ENCODE results near the gene CCL23.

Gene CCL23

DNA sequence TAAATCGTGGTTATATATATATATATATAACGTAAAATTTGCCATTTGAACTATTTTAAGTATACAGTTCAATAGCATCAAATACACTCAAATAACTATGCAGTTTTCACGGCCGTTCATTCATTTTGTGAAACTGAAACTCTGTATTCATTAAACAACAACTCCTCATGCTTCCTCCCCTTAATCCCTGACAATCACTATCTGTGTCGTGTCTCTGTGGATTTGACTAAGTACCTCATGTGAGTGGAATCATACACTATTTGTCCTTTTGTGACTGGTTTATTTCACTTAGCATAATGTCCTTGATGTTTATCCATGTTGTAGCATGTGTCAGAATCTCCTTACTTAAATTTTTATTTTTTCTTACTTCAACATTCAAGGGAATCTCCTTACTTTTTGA, 2.8 kb downstream of the CCL23 start:
- H3K9ac ChIP-seq (ENCODE audit: insufficient read length) = no peak overlapping the region
- no peak for TF ChIP-seq EZH2 (IDR thresholded peaks at IDR 0.05)
- TF ChIP-seq POLR2AphosphoS5 (IDR thresholded peaks at IDR 0.05; ENCODE audit: borderline replicate concordance, low read depth, low read length) = no peak
- TF ChIP-seq FOXP2 (optimal IDR thresholded peaks at IDR 0.05; ENCODE audit: control extremely low read depth, extremely low read length, insufficient read depth) = no peak
- no peaks in the 10 kb centered on the region for H3K9me3 ChIP-seq (ENCODE audit: low read depth, low read length)
- no peaks in the 10 kb centered on the region for H3K36me3 ChIP-seq (ENCODE audit: insufficient read depth, low read length)
- no peak overlapping the region for H3K27ac ChIP-seq
- no peak overlapping the region for H3K4me3 ChIP-seq
- DNase-seq (ENCODE audit: low read depth, low spot score) = no peak

DNA sequence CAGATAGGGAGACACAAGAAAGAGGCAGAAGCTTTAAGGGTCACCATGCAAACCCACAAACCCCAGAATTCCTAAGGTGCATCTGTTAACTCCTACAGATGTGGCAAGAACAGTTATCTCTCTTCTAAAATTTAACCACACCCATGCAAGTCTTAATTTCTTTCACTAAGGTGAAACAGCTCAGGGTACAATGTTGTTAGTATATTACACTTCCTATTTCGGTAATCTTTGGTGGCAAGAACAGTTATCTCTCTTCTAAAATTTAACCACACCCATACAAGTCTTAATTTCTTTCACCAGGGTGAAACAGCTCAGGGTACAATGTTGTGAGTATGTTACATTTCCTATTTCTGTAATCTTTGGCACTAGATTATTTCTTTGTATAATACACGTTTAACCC, 6.6 kb downstream of the CCL23 start:
- H3K9me3 ChIP-seq (ENCODE audit: low read depth, low read length) = no peaks in the 10 kb centered on the region
- H3K9ac ChIP-seq (ENCODE audit: insufficient read length) = no peak overlapping the region
- no peak overlapping the region for H3K27ac ChIP-seq
- H3K36me3 ChIP-seq (ENCODE audit: insufficient read depth, low read length) = no peaks in the 10 kb centered on the region
- TF ChIP-seq FOXP2 (optimal IDR thresholded peaks at IDR 0.05; ENCODE audit: control extremely low read depth, extremely low read length, insufficient read depth) (no peak), POLR2AphosphoS5 (IDR thresholded peaks at IDR 0.05; ENCODE audit: borderline replicate concordance, low read depth, low read length) (no peak), EZH2 (IDR thresholded peaks at IDR 0.05) (no peak)
- DNase-seq (ENCODE audit: low read depth, low spot score) = no peak
- no peak overlapping the region for H3K4me3 ChIP-seq

- H3K9me3 ChIP-seq (ENCODE audit: low read depth, low read length) = no peaks in the 10 kb centered on the region
- H3K4me3 ChIP-seq = no peak overlapping the region
- no peak overlapping the region for H3K27ac ChIP-seq
- H3K9ac ChIP-seq (ENCODE audit: insufficient read length) = no peak overlapping the region
- no peak for TF ChIP-seq FOXP2 (optimal IDR thresholded peaks at IDR 0.05; ENCODE audit: control extremely low read depth, extremely low read length, insufficient read depth)
- no peak for TF ChIP-seq POLR2AphosphoS5 (IDR thresholded peaks at IDR 0.05; ENCODE audit: borderline replicate concordance, low read depth, low read length)
- TF ChIP-seq EZH2 (IDR thresholded peaks at IDR 0.05) = no peak
- DNase-seq (ENCODE audit: low read depth, low spot score) = no peak
- no peaks in the 10 kb centered on the region for H3K36me3 ChIP-seq (ENCODE audit: insufficient read depth, low read length)
Observed at GRCh38 chr17:36008998-36009665, 8.6 kb downstream of the CCL23 start.

GRCh38 chr17:36004594-36005108, 13.1 kb downstream of the CCL23 start:
- no peak overlapping the region for H3K27ac ChIP-seq
- no peaks in the 10 kb centered on the region for H3K9me3 ChIP-seq (ENCODE audit: low read depth, low read length)
- H3K4me3 ChIP-seq = no peak overlapping the region
- DNase-seq (ENCODE audit: low read depth, low spot score) = no peak
- no peaks in the 10 kb centered on the region for H3K36me3 ChIP-seq (ENCODE audit: insufficient read depth, low read length)
- TF ChIP-seq EZH2 (IDR thresholded peaks at IDR 0.05) = no peak
- TF ChIP-seq FOXP2 (optimal IDR thresholded peaks at IDR 0.05; ENCODE audit: control extremely low read depth, extremely low read length, insufficient read depth) = no peak
- H3K9ac ChIP-seq (ENCODE audit: insufficient read length) = no peak overlapping the region

GRCh38 chr17:36002631-36003030, 15.1 kb downstream of the CCL23 start:
- Histone ChIP-seq H3K9me3 (ENCODE audit: low read depth, low read length) (no peaks in the 10 kb centered on the region), H3K36me3 (ENCODE audit: insufficient read depth, low read length) (no peaks in the 10 kb centered on the region), H3K4me3 (no peak overlapping the region), H3K9ac (ENCODE audit: insufficient read length) (no peak overlapping the region), H3K27ac (no peak overlapping the region)
- TF ChIP-seq POLR2AphosphoS5 (IDR thresholded peaks at IDR 0.05; ENCODE audit: borderline replicate concordance, low read depth, low read length) (no peak), EZH2 (IDR thresholded peaks at IDR 0.05) (no peak), FOXP2 (optimal IDR thresholded peaks at IDR 0.05; ENCODE audit: control extremely low read depth, extremely low read length, insufficient read depth) (no peak)
- DNase-seq (ENCODE audit: low read depth, low spot score) = no peak

DNA sequence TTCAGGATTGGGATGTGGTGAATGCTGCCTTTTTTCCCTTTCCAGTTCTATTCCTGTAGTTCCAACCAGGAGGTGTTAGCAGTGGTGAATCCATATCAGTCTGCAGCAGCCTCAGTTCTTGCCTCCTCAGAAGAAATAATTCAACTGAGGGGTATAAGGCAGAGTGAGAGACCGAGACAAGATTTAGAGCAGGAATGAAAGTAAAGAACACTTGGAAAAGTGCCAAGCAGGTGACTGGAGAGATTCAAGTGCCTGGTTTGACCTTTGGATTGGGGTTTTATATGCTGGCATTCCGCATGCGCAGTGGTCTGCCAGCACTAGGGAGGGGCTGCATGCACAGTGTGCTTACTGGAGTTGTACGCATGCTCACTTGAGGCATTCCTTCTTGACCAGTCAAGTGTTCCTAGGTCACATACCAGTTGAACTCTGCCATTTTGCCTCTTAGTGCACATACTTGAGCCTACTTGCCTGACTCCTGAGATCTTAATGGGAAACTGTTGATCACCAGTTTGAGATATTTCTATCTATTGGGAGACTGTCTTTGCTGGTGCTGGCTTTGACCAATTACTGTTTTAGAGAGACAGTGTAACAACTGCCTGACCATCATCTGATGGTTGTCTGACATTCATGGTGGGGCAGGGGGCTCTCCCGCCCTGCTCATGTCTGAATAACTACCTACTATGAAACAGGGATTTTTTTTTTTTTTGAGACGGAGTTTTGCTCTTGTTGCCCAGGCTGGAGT, 15.7 kb downstream of the CCL23 start:
- TF ChIP-seq POLR2AphosphoS5 (IDR thresholded peaks at IDR 0.05; ENCODE audit: borderline replicate concordance, low read depth, low read length) (no peak), FOXP2 (optimal IDR thresholded peaks at IDR 0.05; ENCODE audit: control extremely low read depth, extremely low read length, insufficient read depth) (no peak), EZH2 (IDR thresholded peaks at IDR 0.05) (no peak)
- Histone ChIP-seq H3K9ac (ENCODE audit: insufficient read length) (no peak overlapping the region), H3K36me3 (ENCODE audit: insufficient read depth, low read length) (no peaks in the 10 kb centered on the region), H3K27ac (no peak overlapping the region), H3K4me3 (no peak overlapping the region), H3K9me3 (ENCODE audit: low read depth, low read length) (no peaks in the 10 kb centered on the region)
- no peak for DNase-seq (ENCODE audit: low read depth, low spot score)

- Histone ChIP-seq H3K9ac (ENCODE audit: insufficient read length) (no peak within 1 kb of the TSS), H3K27ac (no peak within 1 kb of the TSS), H3K4me3 (no peak within 1 kb of the TSS), H3K36me3 (ENCODE audit: insufficient read depth, low read length) (no peaks in the 10 kb centered on the region), H3K9me3 (ENCODE audit: low read depth, low read length) (no peaks in the 10 kb centered on the region)
- DNase-seq (ENCODE audit: low read depth, low spot score) = no peak
- TF ChIP-seq FOXP2 (optimal IDR thresholded peaks at IDR 0.05; ENCODE audit: control extremely low read depth, extremely low read length, insufficient read depth) = no peak
Observed at GRCh38 chr17:36001110-36001771, 16.5 kb downstream of the CCL23 start, which contains the start of gene CCL15. Gene CCL15, minus strand, starts transcription at chr17:36001553. Its CDS starts 61 bp downstream, at chr17:36001492.

DNA sequence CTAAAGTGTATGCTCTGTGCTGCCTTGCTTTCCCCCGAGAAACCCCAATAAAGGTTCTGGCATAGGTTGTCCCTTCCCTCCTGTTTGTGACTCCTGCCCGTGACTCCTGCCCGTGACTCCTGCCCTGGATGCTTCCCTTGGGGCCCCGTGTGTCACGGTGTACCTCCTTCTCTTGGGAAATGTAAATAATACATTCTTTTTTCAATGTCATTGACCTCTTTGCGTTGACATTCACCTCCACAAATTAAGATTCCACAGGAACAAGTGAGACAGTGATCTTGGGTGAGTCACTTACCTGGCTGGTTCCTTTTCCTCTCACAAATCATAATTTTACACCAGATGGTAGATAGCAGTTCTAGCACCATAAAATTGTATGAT, 17.1 kb downstream of the CCL23 start:
- no peak for DNase-seq (ENCODE audit: low read depth, low spot score)

More for the DNA sequence above, 17.1 kb downstream of the CCL23 start:
- Histone ChIP-seq H3K4me3 (no peak overlapping the region), H3K27ac (no peak overlapping the region), H3K9me3 (ENCODE audit: low read depth, low read length) (no peaks in the 10 kb centered on the region), H3K36me3 (ENCODE audit: insufficient read depth, low read length) (no peaks in the 10 kb centered on the region), H3K9ac (ENCODE audit: insufficient read length) (no peak overlapping the region)
- TF ChIP-seq FOXP2 (optimal IDR thresholded peaks at IDR 0.05; ENCODE audit: control extremely low read depth, extremely low read length, insufficient read depth) (no peak), EZH2 (IDR thresholded peaks at IDR 0.05) (no peak), POLR2AphosphoS5 (IDR thresholded peaks at IDR 0.05; ENCODE audit: borderline replicate concordance, low read depth, low read length) (no peak)
